GM11168 (cell line): Measurements from ENCODE around the gene SLC22A1.
"Not testable (repeated sequence)": the region's sequence is repeated elsewhere in the genome, so short reads cannot be mapped to it uniquely, and the experiment has no call there.

Experiments used
- in situ Hi-C: fragments of 300-500 bp; cut with MboI; formaldehyde crosslinking; loops from one replicate; pipeline ENCODE4 v1.12.0; 2022; ENCODE audit warnings: low sequenced_read_pairs; ENCODE audit not compliant: unreplicated experiment

The SLC22A1 gene

DNA sequence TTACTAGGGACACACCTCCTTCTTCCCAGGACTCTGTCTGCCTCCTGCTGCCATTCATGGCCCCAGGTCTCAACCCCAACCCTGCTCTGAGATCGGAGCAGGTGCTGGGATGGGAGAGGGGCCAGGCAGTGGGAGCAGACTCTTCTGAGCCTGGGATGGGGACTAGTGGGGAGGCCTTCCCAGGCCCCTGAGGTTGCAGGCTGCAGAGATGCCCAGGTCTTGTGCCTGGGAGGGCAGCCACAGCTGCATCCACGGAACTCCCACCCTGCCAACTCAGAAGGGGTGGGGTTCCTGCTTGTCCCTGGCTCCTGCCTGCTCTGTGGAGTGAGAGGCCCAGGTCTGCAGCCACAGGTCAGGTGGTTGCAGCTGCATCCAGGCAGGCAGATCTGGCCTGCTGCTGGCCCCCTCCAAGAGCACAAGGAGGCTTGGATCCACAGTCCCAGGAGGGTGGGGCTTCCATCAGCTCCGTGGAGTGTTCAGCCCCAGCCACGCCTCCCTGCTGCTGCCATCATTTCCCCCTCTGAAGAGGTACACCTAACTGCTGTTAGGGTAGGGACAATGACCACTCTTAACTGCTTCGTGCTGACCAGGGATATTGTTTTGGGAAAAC, 2.9 kb upstream of the SLC22A1 start:
- in situ Hi-C loops: no loop called here

GRCh38 chr6:160120087-160120486, 1.5 kb upstream of the SLC22A1 start:
- in situ Hi-C loops: no loop called here

GRCh38 chr6:160121981-160122380, 366 bp downstream of the SLC22A1 start:
- in situ Hi-C loops: no loop called here

DNA sequence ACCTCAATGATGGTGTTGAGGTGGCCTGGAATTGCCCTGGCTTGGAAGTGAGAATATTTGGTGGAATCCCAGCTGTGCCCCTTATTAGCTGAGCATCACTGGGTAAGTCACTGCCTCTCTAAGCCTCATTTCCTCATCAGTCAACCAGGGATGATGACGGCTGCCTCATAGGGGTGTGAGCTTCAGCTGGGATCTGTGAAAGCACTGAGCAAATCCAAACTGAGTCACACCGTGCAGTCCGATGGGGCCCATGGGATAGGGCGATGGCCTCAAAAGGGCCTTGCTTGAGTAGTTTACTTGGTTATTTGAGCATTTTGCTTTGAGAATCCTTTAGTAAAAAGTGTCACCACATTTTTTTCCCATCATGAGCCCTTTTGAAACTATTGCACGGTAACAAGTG, 1.1 kb downstream of the SLC22A1 start:
- in situ Hi-C loops: no loop called here

- in situ Hi-C loops: no loop called here
Observed at GRCh38 chr6:160124007-160124406, 2.4 kb downstream of the SLC22A1 start.

- in situ Hi-C loops: no loop called here
Observed at GRCh38 chr6:160124605-160125004, 3.0 kb downstream of the SLC22A1 start.

DNA sequence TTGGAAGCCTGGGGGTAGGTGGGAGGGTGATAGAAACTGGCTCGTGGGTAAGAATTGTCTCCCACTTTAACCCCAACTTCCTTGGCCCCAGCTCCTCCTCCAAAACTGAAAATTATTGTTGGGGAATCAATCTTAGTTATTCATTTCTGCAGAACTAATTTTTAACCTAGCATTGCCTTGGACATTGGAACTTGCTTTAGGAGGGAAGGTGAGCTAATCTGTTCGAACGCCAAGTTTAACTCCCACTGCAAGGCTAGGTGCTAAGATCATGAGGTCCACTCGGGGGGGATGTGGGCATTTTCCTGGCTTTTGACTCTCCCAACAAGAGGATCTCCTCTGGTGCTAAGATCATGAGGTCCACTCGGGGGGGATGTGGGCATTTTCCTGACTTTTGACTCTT, 3.5 kb downstream of the SLC22A1 start:
- in situ Hi-C loops: not testable (repeated sequence)

GRCh38 chr6:160127270-160128124, 5.9 kb downstream of the SLC22A1 start:
- in situ Hi-C loops: no loop called here

DNA sequence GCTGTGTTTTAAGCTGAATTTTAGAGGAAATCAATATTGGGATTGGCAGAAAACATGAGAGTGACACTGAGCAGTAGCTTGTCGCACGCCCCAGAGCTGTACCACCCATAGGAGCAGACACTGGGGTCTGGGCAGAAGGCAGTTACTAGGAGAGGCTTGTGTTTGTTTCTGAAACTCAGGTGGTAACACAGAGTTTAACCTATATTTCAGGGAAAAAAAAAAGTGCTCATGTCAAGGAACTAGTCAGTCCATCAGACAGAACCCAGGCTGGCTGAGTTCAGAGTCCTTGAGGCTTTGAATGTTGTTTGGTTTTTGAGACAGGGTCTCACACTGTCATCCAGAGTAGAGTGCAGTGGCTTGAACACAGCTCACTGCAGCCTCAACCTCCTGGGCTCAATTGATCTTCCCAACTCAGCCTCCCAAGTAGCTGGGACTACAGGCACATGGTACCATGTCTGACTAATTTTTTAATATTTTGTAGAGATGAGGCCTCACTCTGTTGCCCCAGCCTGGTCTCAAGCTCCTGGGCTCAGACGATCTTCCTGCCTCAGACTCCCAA, 6.6 kb downstream of the SLC22A1 start:
- in situ Hi-C loops: no loop called here

- in situ Hi-C loops: no loop called here
Observed at GRCh38 chr6:160128879-160129516, 7.4 kb downstream of the SLC22A1 start.

- in situ Hi-C loops: no loop called here
Observed at GRCh38 chr6:160129881-160130615, 8.4 kb downstream of the SLC22A1 start.

GRCh38 chr6:160130729-160131484, 9.3 kb downstream of the SLC22A1 start:
- in situ Hi-C loops: no loop called here

GRCh38 chr6:160131636-160132296, 10.2 kb downstream of the SLC22A1 start:
- in situ Hi-C loops: no loop called here

DNA sequence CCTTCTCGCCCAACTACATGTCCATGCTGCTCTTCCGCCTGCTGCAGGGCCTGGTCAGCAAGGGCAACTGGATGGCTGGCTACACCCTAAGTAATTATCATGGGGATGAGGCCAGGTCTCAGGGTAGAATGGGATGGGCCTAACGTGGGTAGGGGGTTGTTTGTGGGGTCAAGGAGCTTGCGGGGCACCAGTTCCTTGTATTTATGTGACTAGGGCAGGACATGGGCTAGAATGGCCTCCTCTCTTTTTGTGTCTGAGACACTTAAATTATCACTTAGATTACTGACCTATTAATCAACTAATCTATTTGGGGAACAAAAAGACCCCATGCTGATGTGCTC, 10.7 kb downstream of the SLC22A1 start:
- in situ Hi-C loops: no loop called here

DNA sequence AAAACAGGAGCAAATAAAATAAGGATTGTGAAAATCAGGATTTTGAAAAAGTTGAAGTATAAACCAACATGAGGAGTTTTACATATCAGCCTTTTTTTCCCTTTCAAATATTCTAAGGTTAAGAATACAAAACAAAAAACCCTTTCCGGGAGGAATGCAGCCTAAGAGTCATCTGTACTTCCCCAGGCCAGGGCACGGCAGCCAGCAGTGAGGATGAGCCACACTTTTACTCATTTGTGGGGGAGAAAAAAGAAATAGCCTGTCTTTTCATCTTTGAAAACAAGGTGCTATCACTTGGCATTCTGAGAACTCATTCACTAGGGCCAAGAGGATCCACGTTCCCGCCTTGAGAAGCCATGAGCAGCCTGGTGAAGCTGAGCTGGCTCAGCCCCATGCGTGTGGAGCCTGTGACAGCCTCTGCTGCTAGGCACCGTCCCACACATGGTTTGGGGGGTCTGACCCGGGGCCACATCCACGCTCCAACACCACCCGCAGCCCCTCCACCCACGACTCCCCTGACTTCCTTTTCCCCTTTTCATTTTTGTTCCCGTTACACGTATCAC, 11.2 kb downstream of the SLC22A1 start:
- in situ Hi-C loops: no loop called here

DNA sequence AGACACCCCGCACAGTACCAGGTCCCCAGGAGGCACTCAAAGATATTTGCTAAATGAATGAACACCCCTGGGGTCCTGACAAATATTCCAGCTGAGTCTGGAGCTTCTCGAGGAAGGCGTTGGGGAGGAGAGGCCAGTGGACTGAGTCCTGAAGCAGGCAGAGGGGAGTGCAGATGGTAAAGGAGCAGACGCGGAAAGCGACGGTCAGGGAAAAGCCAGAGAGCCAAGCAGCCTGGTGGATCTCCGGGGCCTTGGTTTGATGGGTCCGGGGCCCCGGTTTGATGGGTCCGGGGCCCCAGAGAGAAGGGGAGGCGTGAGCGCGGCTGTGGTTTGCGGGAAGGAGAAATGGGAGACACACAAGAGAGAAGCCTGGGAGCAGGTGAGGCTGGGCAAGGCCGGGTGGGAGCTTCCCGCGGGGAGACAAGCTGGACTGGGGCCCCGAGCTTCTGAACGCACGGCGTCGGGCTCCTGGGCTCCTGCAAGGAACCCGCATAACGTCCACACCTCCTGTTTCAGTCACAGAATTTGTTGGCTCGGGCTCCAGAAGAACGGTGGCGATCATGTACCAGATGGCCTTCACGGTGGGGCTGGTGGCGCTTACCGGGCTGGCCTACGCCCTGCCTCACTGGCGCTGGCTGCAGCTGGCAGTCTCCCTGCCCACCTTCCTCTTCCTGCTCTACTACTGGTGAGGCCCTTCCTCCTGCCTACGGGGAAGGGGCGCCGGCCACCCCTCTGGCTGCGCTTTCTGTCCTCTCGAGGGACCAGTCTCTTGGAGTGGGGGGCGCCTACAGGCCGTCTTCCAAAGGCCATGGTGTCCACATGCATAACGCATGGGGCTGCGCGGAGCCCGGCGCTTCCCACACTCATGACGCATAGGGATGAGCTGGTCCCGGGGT, 12.1 kb downstream of the SLC22A1 start:
- in situ Hi-C loops: no loop called here

- in situ Hi-C loops: not testable (repeated sequence)
Observed at GRCh38 chr6:160134337-160134751, 12.7 kb downstream of the SLC22A1 start.
